Astrocyte of the hippocampus (primary cell): Measurements from ENCODE around the gene GPC6.
A peak's percentile ranks its signal among the peaks of the same experiment; 100 is the strongest.

Experiments used
- DNase-seq: peaks from one replicate; pipeline ENCODE4 v3.0.0; 2011; ENCODE audit warnings: low read depth, low spot score

The GPC6 gene

GRCh38 chr13:94109715-94110374, 883.2 kb downstream of the GPC6 start:
- DNase-seq: no peak

GRCh38 chr13:94112227-94112626, 885.6 kb downstream of the GPC6 start:
- DNase-seq: peak; percentile 95

GRCh38 chr13:94112731-94113130, 886.1 kb downstream of the GPC6 start:
- no peak for DNase-seq

- no peak for DNase-seq
These were observed 886.6 kb downstream of the GPC6 start for GRCh38 chr13:94113245-94113644.

- no peak for DNase-seq
These were observed 887.6 kb downstream of the GPC6 start for GRCh38 chr13:94114166-94114565.

GRCh38 chr13:94115054-94115453, 888.4 kb downstream of the GPC6 start:
- DNase-seq: no peak

GRCh38 chr13:94119360-94119936, 892.8 kb downstream of the GPC6 start:
- no peak for DNase-seq

- no peak for DNase-seq
These were observed 894.3 kb downstream of the GPC6 start for GRCh38 chr13:94120878-94121277.

GRCh38 chr13:94121686-94122085, 895.1 kb downstream of the GPC6 start:
- DNase-seq: peak; percentile 55

GRCh38 chr13:94122300-94122915, 895.8 kb downstream of the GPC6 start:
- DNase-seq: no peak

- DNase-seq: no peak
These were observed 897.0 kb downstream of the GPC6 start for GRCh38 chr13:94123557-94123956.

GRCh38 chr13:94128430-94128829, 901.8 kb downstream of the GPC6 start:
- peak; percentile 72 for DNase-seq

- DNase-seq: no peak
These were observed 902.9 kb downstream of the GPC6 start for GRCh38 chr13:94129490-94129894.

- DNase-seq: no peak
These were observed 912.2 kb downstream of the GPC6 start for GRCh38 chr13:94138831-94139230.

GRCh38 chr13:94139393-94139995, 912.9 kb downstream of the GPC6 start:
- no peak for DNase-seq

GRCh38 chr13:94140027-94140426, 913.4 kb downstream of the GPC6 start:
- no peak for DNase-seq

- DNase-seq: peak; percentile 37
These were observed 913.9 kb downstream of the GPC6 start for GRCh38 chr13:94140511-94140910.

GRCh38 chr13:94143624-94144350, 917.2 kb downstream of the GPC6 start:
- DNase-seq: no peak

GRCh38 chr13:94145966-94146365, 919.4 kb downstream of the GPC6 start:
- DNase-seq: no peak

- DNase-seq: no peak
These were observed 927.0 kb downstream of the GPC6 start for GRCh38 chr13:94153586-94153985.

- DNase-seq: peak; percentile 88
These were observed 927.8 kb downstream of the GPC6 start for GRCh38 chr13:94154367-94154766.

GRCh38 chr13:94157705-94158218, 931.2 kb downstream of the GPC6 start:
- DNase-seq: peak; percentile 31
